DND-41 (cell line): ENCODE data around the gene LMX1A.

Source experiments
- ATAC-seq: fragments of 200-7000 bp; cut with Tn5 transposase; 3 replicates; pipeline ENCODE4 v1.9.1; 2021; ENCODE audit warnings: low read depth; ENCODE audit not compliant: insufficient read depth
- DNase-seq: peaks from one replicate; pipeline ENCODE4 v3.0.0-alpha.2; 2020
- H2AFZ ChIP-seq: 2 replicates; pipeline ENCODE4 v1.6.0; 2012; ENCODE audit warnings: low read depth, low read length
- H3K27ac ChIP-seq: 2 replicates; pipeline ENCODE4 v1.5.1; 2012; ENCODE audit warnings: low read length, inconsistent platforms
- H3K27me3 ChIP-seq: fragments of 200-600 bp; sonication (generic); 2 replicates; pipeline ENCODE4 v1.6.0; 2012; ENCODE audit warnings: low read length, mild to moderate bottlenecking, inconsistent platforms; ENCODE audit not compliant: insufficient read depth, poor library complexity
- H3K36me3 ChIP-seq: 2 replicates; pipeline ENCODE4 v1.5.1; 2012; ENCODE audit warnings: low read length, inconsistent platforms; ENCODE audit not compliant: insufficient read depth
- H3K4me1 ChIP-seq: 2 replicates; pipeline ENCODE4 v1.5.1; 2012; ENCODE audit warnings: mild to moderate bottlenecking, low read length; ENCODE audit not compliant: insufficient read depth
- H3K4me2 ChIP-seq: 2 replicates; pipeline ENCODE4 v1.6.0; 2012; ENCODE audit warnings: mild to moderate bottlenecking, moderate library complexity, low read length, inconsistent platforms; ENCODE audit not compliant: insufficient read depth
- H3K4me3 ChIP-seq, 2 experiments: fragments of 200-600 bp in 1 of 2; shearing (Covaris generic) in 1 of 2; 2 replicates each; pipeline ENCODE4 v1.5.1; 2012 to 2016; ENCODE audit warnings: inconsistent platforms in 2 of 2, low read length in 2 of 2, mild to moderate bottlenecking in 2 of 2, low read depth in 1 of 2, moderate library complexity in 1 of 2
- H3K79me2 ChIP-seq: 2 replicates; pipeline ENCODE4 v1.6.0; 2012; ENCODE audit warnings: low read length, inconsistent platforms; ENCODE audit not compliant: insufficient read depth
- H3K9ac ChIP-seq: 2 replicates; pipeline ENCODE4 v1.6.0; 2012; ENCODE audit warnings: low read depth, mild to moderate bottlenecking, inconsistent platforms, low read length, moderate library complexity
- H3K9me3 ChIP-seq: 2 replicates; pipeline ENCODE4 v1.5.1; 2012; ENCODE audit warnings: low read length, moderate library complexity, mild to moderate bottlenecking, inconsistent platforms; ENCODE audit not compliant: insufficient read depth, severe bottlenecking
- H4K20me1 ChIP-seq: 2 replicates; pipeline ENCODE4 v1.6.0; 2012; ENCODE audit warnings: low read length; ENCODE audit not compliant: insufficient read depth
- CTCF ChIP-seq: IDR thresholded peaks from 2 replicates; pipeline ENCODE4 v1.5.1; 2012; ENCODE audit warnings: borderline replicate concordance, low read length, moderate library complexity, mild to moderate bottlenecking; ENCODE audit not compliant: poor library complexity, severe bottlenecking; ENCODE audit errors: extremely low read depth
- EZH2 ChIP-seq: IDR thresholded peaks from 3 replicates; pipeline ENCODE4 v1.6.1; 2012; ENCODE audit warnings: borderline replicate concordance, low read depth, mild to moderate bottlenecking, moderate library complexity, low read length, inconsistent platforms; ENCODE audit not compliant: severe bottlenecking

Gene LMX1A

GRCh38 chr1:165381745-165382505 is 25.4 kb upstream of the LMX1A start:
- DNase-seq (no peak), ATAC-seq (no peak)
- Histone ChIP-seq H4K20me1 (peaks cover 27% of the 10 kb centered on the region), H3K27ac (no peak overlapping the region), H3K4me3 (no peak overlapping the region), H3K27me3 (peaks cover 68% of the 10 kb centered on the region), H3K4me2 (no peak overlapping the region), H3K9ac (no peak overlapping the region), H2AFZ (no peak overlapping the region), H3K9me3 (no peaks in the 10 kb centered on the region), H3K36me3 (no peaks in the 10 kb centered on the region), H3K79me2 (no peaks in the 10 kb centered on the region), H3K4me1 (no peaks in the 10 kb centered on the region)
- TF ChIP-seq CTCF: no peak

DNA sequence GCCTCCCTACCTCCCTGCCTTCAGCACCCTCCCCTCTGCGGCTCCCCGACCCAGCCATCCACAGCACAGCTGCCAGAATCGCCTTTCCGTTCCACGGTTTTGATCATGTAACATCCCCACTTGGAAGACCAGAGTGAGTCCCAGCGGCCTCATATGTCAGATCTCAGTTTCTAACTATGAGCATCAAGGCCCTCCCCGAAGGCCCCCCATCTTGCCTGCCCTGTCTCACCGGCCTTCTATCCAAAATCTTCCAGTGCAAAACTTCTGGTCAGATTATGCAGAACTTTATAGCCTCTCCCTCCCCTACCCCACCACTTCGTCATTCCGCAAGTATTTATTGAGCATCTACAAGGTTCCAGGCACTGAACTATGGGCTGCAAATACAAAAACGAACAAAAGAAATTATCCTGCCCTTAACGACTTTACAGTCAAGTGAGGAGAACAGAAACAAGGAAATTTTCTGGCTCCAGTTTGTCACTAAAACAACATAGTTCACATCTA is 20.3 kb upstream of the LMX1A start:
- no peak for ATAC-seq
- H3K4me2 ChIP-seq: no peak overlapping the region
- no peak overlapping the region for H2AFZ ChIP-seq
- no peaks in the 10 kb centered on the region for H3K79me2 ChIP-seq
- H3K9ac ChIP-seq: no peak overlapping the region
- peaks cover 9% of the 10 kb centered on the region for H4K20me1 ChIP-seq
- no peak overlapping the region for H3K4me3 ChIP-seq
- H3K9me3 ChIP-seq: no peaks in the 10 kb centered on the region
- no peak for DNase-seq
- no peaks in the 10 kb centered on the region for H3K36me3 ChIP-seq
- H3K4me1 ChIP-seq: no peaks in the 10 kb centered on the region
- peaks cover 62% of the 10 kb centered on the region for H3K27me3 ChIP-seq
- no peak for TF ChIP-seq CTCF
- no peak overlapping the region for H3K27ac ChIP-seq

GRCh38 chr1:165376041-165376810 is 19.7 kb upstream of the LMX1A start:
- ATAC-seq (no peak; the same call in 2 of the 3 replicates), DNase-seq (no peak)
- Histone ChIP-seq H2AFZ (no peak overlapping the region), H3K4me2 (no peak overlapping the region), H3K79me2 (no peaks in the 10 kb centered on the region), H3K36me3 (no peaks in the 10 kb centered on the region), H3K4me1 (no peaks in the 10 kb centered on the region), H3K9ac (no peak overlapping the region), H3K27me3 (peaks cover 61% of the 10 kb centered on the region), H4K20me1 (peaks cover 8% of the 10 kb centered on the region), H3K4me3 (no peak overlapping the region), H3K9me3 (no peaks in the 10 kb centered on the region), H3K27ac (no peak overlapping the region)
- no peak for TF ChIP-seq CTCF
- no peak for TF ChIP-seq EZH2
